Astrocyte (in vitro differentiated cells and primary cell): Measurements from ENCODE around the gene AMDHD2.

ENCODE experiments used
- EZH2 ChIP-seq: IDR thresholded peaks from 2 replicates; pipeline ENCODE4 v1.6.1; 2012; ENCODE audit warnings: mild to moderate bottlenecking, low read length, inconsistent platforms; ENCODE audit not compliant: insufficient read depth
- TF ChIP-seq, protein P1 (sequence below): IDR thresholded peaks from 2 replicates; pipeline ENCODE4 v1.5.1; 2011; ENCODE audit warnings: low read depth, mild to moderate bottlenecking, inconsistent platforms, low read length, moderate library complexity; ENCODE audit not compliant: insufficient read depth

DNA sequence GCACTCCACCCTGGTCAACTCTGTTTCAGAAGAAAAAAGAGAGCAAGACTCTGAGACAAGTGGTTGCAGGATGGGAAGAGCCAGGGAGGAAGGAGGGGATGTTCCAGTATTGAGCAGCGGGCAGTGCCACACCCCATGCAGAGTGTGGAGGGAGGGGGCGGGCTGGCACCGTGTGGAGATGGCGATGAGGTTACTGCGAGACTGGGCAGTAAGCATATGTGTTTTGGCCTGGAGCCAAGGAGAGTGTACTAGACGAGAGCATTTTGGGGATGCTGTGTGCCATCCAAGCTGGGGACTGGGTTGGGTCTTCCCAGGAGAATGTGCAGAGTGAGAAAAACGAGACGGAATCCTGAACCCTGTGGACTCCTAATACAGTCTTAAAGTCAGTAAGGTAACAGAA, 41.9 kb upstream of the AMDHD2 start:
- TF ChIP-seq, protein P1, sequence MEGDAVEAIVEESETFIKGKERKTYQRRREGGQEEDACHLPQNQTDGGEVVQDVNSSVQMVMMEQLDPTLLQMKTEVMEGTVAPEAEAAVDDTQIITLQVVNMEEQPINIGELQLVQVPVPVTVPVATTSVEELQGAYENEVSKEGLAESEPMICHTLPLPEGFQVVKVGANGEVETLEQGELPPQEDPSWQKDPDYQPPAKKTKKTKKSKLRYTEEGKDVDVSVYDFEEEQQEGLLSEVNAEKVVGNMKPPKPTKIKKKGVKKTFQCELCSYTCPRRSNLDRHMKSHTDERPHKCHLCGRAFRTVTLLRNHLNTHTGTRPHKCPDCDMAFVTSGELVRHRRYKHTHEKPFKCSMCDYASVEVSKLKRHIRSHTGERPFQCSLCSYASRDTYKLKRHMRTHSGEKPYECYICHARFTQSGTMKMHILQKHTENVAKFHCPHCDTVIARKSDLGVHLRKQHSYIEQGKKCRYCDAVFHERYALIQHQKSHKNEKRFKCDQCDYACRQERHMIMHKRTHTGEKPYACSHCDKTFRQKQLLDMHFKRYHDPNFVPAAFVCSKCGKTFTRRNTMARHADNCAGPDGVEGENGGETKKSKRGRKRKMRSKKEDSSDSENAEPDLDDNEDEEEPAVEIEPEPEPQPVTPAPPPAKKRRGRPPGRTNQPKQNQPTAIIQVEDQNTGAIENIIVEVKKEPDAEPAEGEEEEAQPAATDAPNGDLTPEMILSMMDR, result no peak
- no peak for TF ChIP-seq EZH2
